Activated CD4-positive, alpha-beta T cell treated with anti-CD3 and anti-CD28 coated beads, Interleukin-2, amount 50 U/mL, for 4 hours (primary cell): ENCODE data around the gene ADAM22.
"Not testable (repeated sequence)": the region's sequence is repeated elsewhere in the genome, so short reads cannot be mapped to it uniquely, and the experiment has no call there.

ENCODE experiments used
- DNase-seq, 2 experiments: peaks; one replicate each; pipeline ENCODE4 v3.0.0-alpha.2; 2020

Gene ADAM22

GRCh38 chr7:88115258-88115796 lies 181.3 kb downstream of the ADAM22 start:
- DNase-seq = no peak

GRCh38 chr7:88115816-88116215 lies 181.8 kb downstream of the ADAM22 start:
- no peak for DNase-seq

- no peak for DNase-seq
Measured at GRCh38 chr7:88116235-88116795, 182.3 kb downstream of the ADAM22 start.

GRCh38 chr7:88117325-88117724 lies 183.3 kb downstream of the ADAM22 start:
- no peak for DNase-seq

GRCh38 chr7:88121335-88121734 lies 187.3 kb downstream of the ADAM22 start:
- DNase-seq = no peak

GRCh38 chr7:88127637-88128290 lies 193.7 kb downstream of the ADAM22 start:
- no peak for DNase-seq

- no peak for DNase-seq
Measured at GRCh38 chr7:88132725-88133124, 198.7 kb downstream of the ADAM22 start.

GRCh38 chr7:88140947-88141346 lies 206.9 kb downstream of the ADAM22 start:
- DNase-seq = no peak

GRCh38 chr7:88141479-88141878 lies 207.4 kb downstream of the ADAM22 start:
- no peak for DNase-seq

GRCh38 chr7:88141953-88142352 lies 207.9 kb downstream of the ADAM22 start:
- DNase-seq = no peak

GRCh38 chr7:88146616-88147015 lies 212.6 kb downstream of the ADAM22 start:
- DNase-seq = no peak

GRCh38 chr7:88147341-88147740 lies 213.3 kb downstream of the ADAM22 start:
- DNase-seq = no peak

- no peak for DNase-seq
Measured at GRCh38 chr7:88147949-88148348, 213.9 kb downstream of the ADAM22 start.

GRCh38 chr7:88150033-88150432 lies 216.0 kb downstream of the ADAM22 start:
- DNase-seq = no peak

GRCh38 chr7:88151119-88151790 lies 217.2 kb downstream of the ADAM22 start:
- no peak for DNase-seq

GRCh38 chr7:88153378-88153777 lies 219.3 kb downstream of the ADAM22 start:
- DNase-seq = no peak

GRCh38 chr7:88155756-88156155 lies 221.7 kb downstream of the ADAM22 start:
- no peak for DNase-seq

- DNase-seq = no peak
Measured at GRCh38 chr7:88156356-88156755, 222.3 kb downstream of the ADAM22 start.

- DNase-seq = not testable (repeated sequence)
Measured at GRCh38 chr7:88159741-88160140, 225.7 kb downstream of the ADAM22 start.

- DNase-seq = no peak
Measured at GRCh38 chr7:88165697-88166096, 231.6 kb downstream of the ADAM22 start.

GRCh38 chr7:88167223-88167622 lies 233.2 kb downstream of the ADAM22 start:
- no peak for DNase-seq

GRCh38 chr7:88167721-88168120 lies 233.7 kb downstream of the ADAM22 start:
- no peak for DNase-seq

- DNase-seq = no peak
Measured at GRCh38 chr7:88169717-88170320, 235.8 kb downstream of the ADAM22 start.

GRCh38 chr7:88172842-88173241 lies 238.8 kb downstream of the ADAM22 start:
- no peak for DNase-seq
